ENCODE measurements around the gene ZNF740.

ZNF740 gene

GRCh38 chr12:53208435-53208834, 27.9 kb downstream of the ZNF740 start:
- no peaks in the 10 kb centered on the region for H3K27me3 ChIP-seq (ENCODE audit: low read depth, low read length)
- H3K36me3 ChIP-seq (ENCODE audit: control insufficient read depth in 1 of 2, insufficient read depth in 2 of 2, low read length in 2 of 2) = peaks cover 10 to 30% of the 10 kb centered on the region in 2 donors
- H3K27ac ChIP-seq (ENCODE audit: low read length) = no peak overlapping the region

GRCh38 chr12:53208877-53209463, 28.4 kb downstream of the ZNF740 start:
- peak overlapping the region; percentile 6 to 34 for H3K4me3 ChIP-seq (ENCODE audit: low read depth in 1 of 2, low read length in 2 of 2)
- no peak overlapping the region for H3K27ac ChIP-seq (ENCODE audit: low read length)
- H3K4me1 ChIP-seq (ENCODE audit: control insufficient read depth in 1 of 2, insufficient read depth in 2 of 2, low read length in 2 of 2) = peaks cover 4 to 20% of the 10 kb centered on the region in 2 donors
- H3K27me3 ChIP-seq (ENCODE audit: low read depth, low read length) = no peaks in the 10 kb centered on the region
- no peaks in the 10 kb centered on the region for H3K9me3 ChIP-seq (ENCODE audit: control insufficient read depth in 1 of 2, low read length in 2 of 2)
- H3K36me3 ChIP-seq (ENCODE audit: control insufficient read depth in 1 of 2, insufficient read depth in 2 of 2, low read length in 2 of 2) = peaks cover 15 to 35% of the 10 kb centered on the region in 2 donors

More at GRCh38 chr12:53208435-53208834, 27.9 kb downstream of the ZNF740 start:
- no peaks in the 10 kb centered on the region for H3K9me3 ChIP-seq (ENCODE audit: control insufficient read depth in 1 of 2, low read length in 2 of 2)
- peaks cover 4 to 15% of the 10 kb centered on the region in 2 donors for H3K4me1 ChIP-seq (ENCODE audit: control insufficient read depth in 1 of 2, insufficient read depth in 2 of 2, low read length in 2 of 2)
- no peak overlapping the region for H3K4me3 ChIP-seq (ENCODE audit: low read depth in 1 of 2, low read length in 2 of 2)

GRCh38 chr12:53210843-53211242, 30.3 kb downstream of the ZNF740 start:
- no peaks in the 10 kb centered on the region for H3K9me3 ChIP-seq (ENCODE audit: control insufficient read depth in 1 of 2, low read length in 2 of 2)
- H3K27ac ChIP-seq (ENCODE audit: low read length) = no peak overlapping the region
- no peak overlapping the region for H3K4me3 ChIP-seq (ENCODE audit: low read depth in 1 of 2, low read length in 2 of 2)
- H3K4me1 ChIP-seq (ENCODE audit: control insufficient read depth in 1 of 2, insufficient read depth in 2 of 2, low read length in 2 of 2) = peaks cover 4 to 30% of the 10 kb centered on the region in 2 donors
- H3K27me3 ChIP-seq (ENCODE audit: low read depth, low read length) = no peaks in the 10 kb centered on the region
- peaks cover 17 to 49% of the 10 kb centered on the region in 2 donors for H3K36me3 ChIP-seq (ENCODE audit: control insufficient read depth in 1 of 2, insufficient read depth in 2 of 2, low read length in 2 of 2)

DNA sequence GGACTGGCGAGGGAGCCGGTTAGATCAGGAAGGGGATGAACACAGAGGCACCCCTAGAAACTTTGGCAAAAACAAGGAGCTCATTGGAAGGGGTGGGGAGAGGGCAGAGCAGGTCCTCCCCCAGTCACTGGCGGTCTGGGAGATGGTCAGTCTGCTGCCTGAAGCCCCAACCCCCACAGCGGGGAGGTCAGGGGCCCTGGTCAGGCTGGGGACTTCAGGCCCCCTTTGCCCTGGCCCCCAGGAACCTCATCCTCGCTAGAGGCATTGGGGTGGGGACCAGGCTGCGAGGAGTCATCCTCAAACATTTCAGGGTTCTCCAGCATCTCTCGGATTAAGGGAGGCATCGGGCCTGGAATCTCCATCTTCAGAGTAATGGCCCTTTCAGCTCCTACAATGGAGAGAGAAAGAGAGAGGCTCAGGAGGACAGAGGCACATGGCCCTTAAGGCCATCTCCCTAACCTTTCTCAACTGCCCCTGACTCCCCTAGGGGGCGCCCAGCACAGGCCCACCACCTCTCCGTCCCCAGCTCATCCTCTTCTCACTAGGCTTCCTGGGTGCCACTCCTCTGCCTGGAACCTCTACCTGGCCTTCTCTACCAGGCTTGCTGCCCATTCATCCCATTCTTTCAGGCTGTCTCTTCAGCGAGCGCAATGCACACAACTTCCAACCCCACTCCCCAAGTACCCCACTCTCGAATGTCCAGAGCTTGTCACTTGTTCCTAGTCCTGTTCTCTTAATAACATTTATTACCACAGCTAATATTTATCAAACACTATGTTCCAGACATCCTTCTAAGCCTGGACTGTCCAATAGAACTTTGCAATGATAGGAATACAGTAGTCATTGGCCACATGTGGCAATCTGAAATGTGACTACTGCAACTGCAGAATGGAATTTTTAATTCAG, 31.2 kb downstream of the ZNF740 start:
- Histone ChIP-seq H3K4me1 (ENCODE audit: control insufficient read depth in 1 of 2, insufficient read depth in 2 of 2, low read length in 2 of 2) (peaks cover 6 to 38% of the 10 kb centered on the region in 2 donors), H3K27ac (ENCODE audit: low read length) (no peak overlapping the region), H3K27me3 (ENCODE audit: low read depth, low read length) (no peaks in the 10 kb centered on the region), H3K36me3 (ENCODE audit: control insufficient read depth in 1 of 2, insufficient read depth in 2 of 2, low read length in 2 of 2) (peaks cover 17 to 49% of the 10 kb centered on the region in 2 donors), H3K9me3 (ENCODE audit: control insufficient read depth in 1 of 2, low read length in 2 of 2) (no peaks in the 10 kb centered on the region), H3K4me3 (ENCODE audit: low read depth in 1 of 2, low read length in 2 of 2) (no peak overlapping the region)

DNA sequence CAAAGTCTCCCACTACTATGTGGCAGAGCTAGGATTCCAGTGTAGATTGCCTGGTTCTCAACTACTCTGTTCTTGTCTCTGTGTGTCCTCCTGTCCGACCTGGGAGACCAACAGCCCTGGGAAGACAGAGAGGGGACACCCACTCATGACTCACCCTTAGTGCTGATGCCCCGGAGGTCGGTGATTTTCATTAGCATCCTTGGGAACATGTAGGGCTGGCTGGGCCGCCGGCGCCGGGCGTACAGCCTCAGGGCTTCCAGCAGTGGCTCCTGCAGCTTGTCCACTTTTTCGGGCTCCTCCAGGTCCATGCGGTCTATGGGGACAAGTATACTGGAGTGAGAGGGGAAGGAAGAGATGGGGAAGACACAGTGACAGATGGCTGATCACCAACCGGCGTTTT, 32.4 kb downstream of the ZNF740 start:
- Histone ChIP-seq H3K9me3 (ENCODE audit: control insufficient read depth in 1 of 2, low read length in 2 of 2) (no peaks in the 10 kb centered on the region), H3K27me3 (ENCODE audit: low read depth, low read length) (no peaks in the 10 kb centered on the region), H3K27ac (ENCODE audit: low read length) (no peak overlapping the region), H3K4me3 (ENCODE audit: low read depth in 1 of 2, low read length in 2 of 2) (no peak overlapping the region), H3K36me3 (ENCODE audit: control insufficient read depth in 1 of 2, insufficient read depth in 2 of 2, low read length in 2 of 2) (peaks cover 17 to 49% of the 10 kb centered on the region in 2 donors), H3K4me1 (ENCODE audit: control insufficient read depth in 1 of 2, insufficient read depth in 2 of 2, low read length in 2 of 2) (peaks cover 15 to 48% of the 10 kb centered on the region in 2 donors)

- H3K4me1 ChIP-seq (ENCODE audit: control insufficient read depth in 1 of 2, insufficient read depth in 2 of 2, low read length in 2 of 2) = peaks cover 14 to 50% of the 10 kb centered on the region in 2 donors
- no peaks in the 10 kb centered on the region for H3K9me3 ChIP-seq (ENCODE audit: control insufficient read depth in 1 of 2, low read length in 2 of 2)
- H3K27ac ChIP-seq (ENCODE audit: low read length) = no peak overlapping the region
- H3K27me3 ChIP-seq (ENCODE audit: low read depth, low read length) = no peaks in the 10 kb centered on the region
- H3K4me3 ChIP-seq (ENCODE audit: low read depth in 1 of 2, low read length in 2 of 2) = no peak overlapping the region
- peaks cover 17 to 49% of the 10 kb centered on the region in 2 donors for H3K36me3 ChIP-seq (ENCODE audit: control insufficient read depth in 1 of 2, insufficient read depth in 2 of 2, low read length in 2 of 2)
These were observed 32.8 kb downstream of the ZNF740 start for GRCh38 chr12:53213348-53213747.

GRCh38 chr12:53214221-53214620, 33.7 kb downstream of the ZNF740 start:
- H3K9me3 ChIP-seq (ENCODE audit: control insufficient read depth in 1 of 2, low read length in 2 of 2) = no peaks in the 10 kb centered on the region
- no peaks in the 10 kb centered on the region for H3K27me3 ChIP-seq (ENCODE audit: low read depth, low read length)
- no peak overlapping the region for H3K27ac ChIP-seq (ENCODE audit: low read length)
- peaks cover 17 to 49% of the 10 kb centered on the region in 2 donors for H3K36me3 ChIP-seq (ENCODE audit: control insufficient read depth in 1 of 2, insufficient read depth in 2 of 2, low read length in 2 of 2)
- H3K4me1 ChIP-seq (ENCODE audit: control insufficient read depth in 1 of 2, insufficient read depth in 2 of 2, low read length in 2 of 2) = peaks cover 12 to 42% of the 10 kb centered on the region in 2 donors
- no peak overlapping the region for H3K4me3 ChIP-seq (ENCODE audit: low read depth in 1 of 2, low read length in 2 of 2)

GRCh38 chr12:53214687-53215455, 34.3 kb downstream of the ZNF740 start:
- Histone ChIP-seq H3K9me3 (ENCODE audit: control insufficient read depth in 1 of 2, low read length in 2 of 2) (no peaks in the 10 kb centered on the region), H3K4me1 (ENCODE audit: control insufficient read depth in 1 of 2, insufficient read depth in 2 of 2, low read length in 2 of 2) (peaks cover 12 to 42% of the 10 kb centered on the region in 2 donors), H3K27ac (ENCODE audit: low read length) (no peak overlapping the region), H3K27me3 (ENCODE audit: low read depth, low read length) (no peaks in the 10 kb centered on the region), H3K36me3 (ENCODE audit: control insufficient read depth in 1 of 2, insufficient read depth in 2 of 2, low read length in 2 of 2) (peaks cover 17 to 49% of the 10 kb centered on the region in 2 donors), H3K4me3 (ENCODE audit: low read depth in 1 of 2, low read length in 2 of 2) (no peak overlapping the region)

- Histone ChIP-seq H3K36me3 (ENCODE audit: control insufficient read depth in 1 of 2, insufficient read depth in 2 of 2, low read length in 2 of 2) (peaks cover 17 to 44% of the 10 kb centered on the region in 2 donors), H3K4me1 (ENCODE audit: control insufficient read depth in 1 of 2, insufficient read depth in 2 of 2, low read length in 2 of 2) (peaks cover 12 to 42% of the 10 kb centered on the region in 2 donors), H3K9me3 (ENCODE audit: control insufficient read depth in 1 of 2, low read length in 2 of 2) (no peaks in the 10 kb centered on the region), H3K27me3 (ENCODE audit: low read depth, low read length) (no peaks in the 10 kb centered on the region), H3K4me3 (ENCODE audit: low read depth in 1 of 2, low read length in 2 of 2) (no peak overlapping the region), H3K27ac (ENCODE audit: low read length) (no peak overlapping the region)
These were observed 35.0 kb downstream of the ZNF740 start for GRCh38 chr12:53215497-53215896.

DNA sequence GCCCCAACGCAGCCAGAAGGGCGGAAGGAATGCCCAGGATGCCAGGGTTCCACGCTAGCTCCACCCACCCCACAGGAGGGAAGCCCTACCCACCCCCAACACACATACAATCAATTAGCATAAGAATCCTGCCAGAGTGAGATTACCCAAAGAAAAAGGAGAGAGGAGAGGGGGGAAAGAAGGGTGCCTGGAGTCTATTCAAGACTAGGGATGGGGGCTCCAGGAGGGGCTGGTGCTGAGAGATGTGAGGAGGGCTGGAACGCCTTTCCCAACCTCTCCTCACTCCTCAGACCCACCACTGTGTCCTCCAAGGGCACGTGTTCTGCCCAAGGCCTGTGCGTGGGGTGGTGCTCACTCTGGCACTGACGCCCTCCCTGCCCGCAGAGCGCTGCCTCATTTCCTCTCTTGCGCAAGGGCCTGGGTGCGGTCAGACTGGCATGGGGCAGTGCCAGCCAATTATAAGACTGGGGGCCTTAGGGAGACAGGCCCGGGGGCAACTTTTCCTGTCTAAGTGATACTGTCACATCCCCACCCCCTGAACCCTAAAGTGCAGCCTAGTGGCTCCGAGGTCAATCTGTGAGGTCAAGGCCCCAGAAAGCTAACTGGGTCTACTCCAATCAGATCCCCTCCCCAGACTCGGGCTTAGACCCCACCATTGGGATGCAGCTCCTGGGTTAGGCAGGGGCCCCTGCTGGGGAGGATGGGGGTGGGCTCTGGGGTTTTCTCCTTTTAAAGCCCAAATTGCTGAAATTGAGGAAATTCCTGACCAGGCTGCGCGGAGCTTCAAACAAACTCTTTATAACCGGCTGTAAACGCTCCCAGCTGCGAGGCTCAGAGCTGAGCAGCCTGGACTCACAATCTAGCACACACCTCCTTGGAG, 36.8 kb downstream of the ZNF740 start:
- Histone ChIP-seq H3K27ac (ENCODE audit: low read length) (no peak overlapping the region), H3K4me1 (ENCODE audit: control insufficient read depth in 1 of 2, insufficient read depth in 2 of 2, low read length in 2 of 2) (peaks cover 15 to 46% of the 10 kb centered on the region in 2 donors), H3K36me3 (ENCODE audit: control insufficient read depth in 1 of 2, insufficient read depth in 2 of 2, low read length in 2 of 2) (peaks cover 12 to 28% of the 10 kb centered on the region in 2 donors), H3K27me3 (ENCODE audit: low read depth, low read length) (no peaks in the 10 kb centered on the region), H3K9me3 (ENCODE audit: control insufficient read depth in 1 of 2, low read length in 2 of 2) (no peaks in the 10 kb centered on the region), H3K4me3 (ENCODE audit: low read depth in 1 of 2, low read length in 2 of 2) (peak overlapping the region; percentile 37 to 88)

All from muscle layer of duodenum (tissue), 2 donors.